Measurements from ENCODE around the gene SMARCC1.
"Not testable (repeated sequence)": the region's sequence is repeated elsewhere in the genome, so short reads cannot be mapped to it uniquely, and the experiment has no call there.

SMARCC1 gene

GRCh38 chr3:47781685-47782445, at the start of gene SMARCC1:
Gene SMARCC1, minus strand, starts transcription at chr3:47781893. Its CDS starts 96 bp downstream, at chr3:47781797.
- DNase-seq (ENCODE audit: low read depth in 2 of 2): peak; percentile 95 to 98

GRCh38 chr3:47829482-47829881, 47.8 kb upstream of the SMARCC1 start:
- DNase-seq (ENCODE audit: low read depth in 2 of 2): not testable (repeated sequence)

GRCh38 chr3:47825590-47825989, 43.9 kb upstream of the SMARCC1 start:
- no peak for DNase-seq (ENCODE audit: low read depth in 2 of 2)

GRCh38 chr3:47824541-47825473, 43.1 kb upstream of the SMARCC1 start:
- peak; percentile 71 to 76 for DNase-seq (ENCODE audit: low read depth in 2 of 2)

GRCh38 chr3:47817609-47818008, 35.9 kb upstream of the SMARCC1 start:
- no peak for DNase-seq (ENCODE audit: low read depth in 2 of 2)

- DNase-seq (ENCODE audit: low read depth in 2 of 2): no peak
Observed at GRCh38 chr3:47813551-47814177, 32.0 kb upstream of the SMARCC1 start.

- no peak for DNase-seq (ENCODE audit: low read depth in 2 of 2)
Observed at GRCh38 chr3:47804577-47804976, 22.9 kb upstream of the SMARCC1 start.

- no peak for DNase-seq (ENCODE audit: low read depth in 2 of 2)
Observed at GRCh38 chr3:47803480-47804025, 21.9 kb upstream of the SMARCC1 start.

GRCh38 chr3:47802734-47803479, 21.2 kb upstream of the SMARCC1 start, which contains the start of gene DHX30:
Gene DHX30, plus strand, starts transcription at chr3:47803138. Its CDS starts 7,546 bp downstream, at chr3:47810684.
- DNase-seq (ENCODE audit: low read depth in 2 of 2): peak; percentile 77 to 85

GRCh38 chr3:47799733-47800132, 18.0 kb upstream of the SMARCC1 start:
- DNase-seq (ENCODE audit: low read depth in 2 of 2): no peak

GRCh38 chr3:47794544-47794943, 12.9 kb upstream of the SMARCC1 start:
- no peak for DNase-seq (ENCODE audit: low read depth in 2 of 2)

- DNase-seq (ENCODE audit: low read depth in 2 of 2): no peak
Observed at GRCh38 chr3:47792699-47793098, 11.0 kb upstream of the SMARCC1 start.

GRCh38 chr3:47791193-47791855, 9.6 kb upstream of the SMARCC1 start:
- no peak for DNase-seq (ENCODE audit: low read depth in 2 of 2)

GRCh38 chr3:47783673-47784072, 2.0 kb upstream of the SMARCC1 start:
- DNase-seq (ENCODE audit: low read depth in 2 of 2): no peak

- no peak for DNase-seq (ENCODE audit: low read depth in 2 of 2)
Observed at GRCh38 chr3:47782446-47783308, 984 bp upstream of the SMARCC1 start.

- peak; percentile 47 to 57 for DNase-seq (ENCODE audit: low read depth in 2 of 2)
Observed at GRCh38 chr3:47780741-47781684, 680 bp downstream of the SMARCC1 start.

GRCh38 chr3:47778746-47779145, 2.9 kb downstream of the SMARCC1 start:
- DNase-seq (ENCODE audit: low read depth in 2 of 2): no peak

- no peak for DNase-seq (ENCODE audit: low read depth in 2 of 2)
Observed at GRCh38 chr3:47772788-47773187, 8.9 kb downstream of the SMARCC1 start.
